GM18505 (cell line): ENCODE results near the gene DDC.
"Not testable (repeated sequence)": the region's sequence is repeated elsewhere in the genome, so short reads cannot be mapped to it uniquely, and the experiment has no call there.

ENCODE experiments used
- ATAC-seq: cut with Tn5 transposase; IDR thresholded peaks from one replicate; pipeline ENCODE4 v1.9.1; 2021; ENCODE audit not compliant: unreplicated experiment
- POLR2A ChIP-seq: IDR thresholded peaks from 4 replicates; pipeline ENCODE4 v1.6.1; 2011; ENCODE audit warnings: borderline replicate concordance; ENCODE audit not compliant: insufficient read depth, insufficient read length; ENCODE audit errors: extremely low read depth

Gene DDC

DNA sequence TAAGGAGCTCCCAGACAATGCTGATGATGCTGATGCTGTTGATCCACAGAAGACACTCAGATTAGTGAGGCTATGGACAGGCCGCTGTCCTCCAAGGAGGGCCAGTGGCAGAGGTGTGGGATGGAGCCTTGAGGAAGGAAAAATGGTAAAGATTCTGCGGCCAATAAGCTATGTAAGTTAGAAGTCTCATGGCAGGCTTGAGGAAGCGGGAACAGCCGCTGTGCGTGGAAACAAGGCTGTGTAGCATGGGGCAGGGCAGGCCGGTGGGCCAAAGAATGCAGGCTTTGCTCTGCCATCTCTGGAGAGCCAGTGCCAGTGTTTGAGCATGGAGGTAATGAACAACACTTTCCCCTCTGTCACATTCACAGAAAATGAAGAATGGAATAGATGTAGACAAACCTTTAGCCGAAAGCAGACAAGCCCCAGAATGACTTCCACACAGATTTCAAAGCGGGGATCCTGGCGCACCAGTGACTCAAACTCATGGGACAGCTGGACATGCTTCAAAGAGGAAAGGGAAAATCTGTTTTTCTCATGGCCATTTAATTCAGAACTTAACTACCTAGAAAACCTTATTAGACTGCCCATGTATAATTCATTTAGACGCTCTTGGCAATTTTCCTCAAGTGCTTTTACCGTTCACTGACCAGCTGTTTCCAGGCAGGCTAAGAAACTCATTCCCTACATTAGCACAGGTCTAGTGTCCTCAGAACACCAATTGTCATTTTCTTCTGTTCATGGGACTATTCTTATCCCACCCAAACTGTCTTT, 98.2 kb downstream of the DDC start:
- no peak for TF ChIP-seq POLR2A
- ATAC-seq: no peak

DNA sequence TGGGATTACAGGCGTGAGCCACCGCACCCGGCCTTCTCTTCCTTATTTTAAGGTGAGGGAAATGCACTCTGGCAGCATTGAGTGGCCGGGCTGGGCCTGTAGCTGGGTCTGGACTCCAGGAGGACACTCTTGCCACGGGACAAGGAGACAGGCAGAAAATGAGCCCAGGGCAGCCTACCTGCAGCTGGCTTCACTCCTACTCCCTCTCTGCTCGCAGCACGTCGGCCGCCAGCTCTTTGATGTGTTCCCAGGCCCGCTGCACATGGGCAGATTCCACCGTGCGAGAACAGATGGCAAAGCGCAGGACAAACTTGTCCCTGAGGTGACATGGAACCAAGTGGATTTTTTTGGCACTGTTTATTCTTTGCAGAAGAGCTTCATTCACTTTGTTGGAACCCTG, 102.2 kb downstream of the DDC start:
- no peak for ATAC-seq
- TF ChIP-seq POLR2A: no peak

DNA sequence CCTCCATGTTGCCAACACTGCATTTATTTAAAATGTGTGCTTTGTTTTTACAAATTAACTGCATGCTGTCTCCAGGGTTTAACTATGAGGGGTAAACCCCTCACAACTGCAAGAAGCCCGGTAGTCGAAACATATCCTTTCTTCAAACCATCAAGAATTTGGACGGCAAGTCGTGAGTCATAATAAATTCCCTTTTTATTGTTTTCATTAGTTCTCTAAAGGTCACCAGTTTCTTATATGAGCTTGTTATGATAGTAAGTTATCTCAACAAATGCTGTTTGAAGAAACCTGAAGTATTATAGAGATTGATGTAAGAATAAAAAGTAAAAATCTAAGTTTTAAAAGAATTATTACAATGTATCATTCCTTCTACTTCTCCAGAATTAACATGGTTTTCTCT, 102.8 kb downstream of the DDC start:
- TF ChIP-seq POLR2A: no peak
- no peak for ATAC-seq

DNA sequence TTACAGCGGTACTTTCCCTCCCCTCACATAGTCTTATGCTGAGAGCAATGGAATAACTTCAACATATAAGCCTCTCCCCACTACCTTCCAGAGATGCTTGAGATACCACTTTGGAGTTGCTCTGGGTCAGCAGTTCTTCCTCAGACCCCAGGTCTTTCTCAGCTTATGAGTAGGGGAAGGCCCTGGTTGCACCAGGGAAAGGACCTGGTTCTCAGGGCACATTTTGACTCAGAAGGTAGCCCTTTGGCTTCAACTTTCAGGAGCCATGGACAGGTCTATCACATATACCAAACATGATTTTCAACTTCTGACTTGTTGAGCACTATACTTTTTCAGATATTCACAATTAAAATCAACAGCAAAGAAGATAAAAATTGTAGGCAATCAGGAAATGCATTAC, 103.5 kb downstream of the DDC start:
- TF ChIP-seq POLR2A: no peak
- no peak for ATAC-seq

DNA sequence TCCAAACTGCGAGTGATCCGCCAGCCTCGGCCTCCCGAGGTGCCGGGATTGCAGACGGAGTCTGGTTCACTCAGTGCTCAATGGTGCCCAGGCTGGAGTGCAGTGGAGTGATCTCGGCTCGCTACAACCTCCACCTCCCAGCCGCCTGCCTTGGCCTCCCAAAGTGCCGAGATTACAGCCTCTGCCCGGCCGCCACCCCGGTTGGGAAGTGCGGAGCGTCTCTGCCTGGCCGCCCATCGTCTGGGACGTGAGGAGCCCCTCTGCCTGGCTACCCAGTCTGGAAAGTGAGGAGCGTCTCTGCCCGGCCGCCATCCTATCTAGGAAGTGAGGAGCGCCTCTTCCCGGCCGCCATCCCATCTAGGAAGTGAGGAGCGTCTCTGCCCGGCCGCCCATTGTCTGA, 106.0 kb downstream of the DDC start:
- not testable (repeated sequence) for ATAC-seq

DNA sequence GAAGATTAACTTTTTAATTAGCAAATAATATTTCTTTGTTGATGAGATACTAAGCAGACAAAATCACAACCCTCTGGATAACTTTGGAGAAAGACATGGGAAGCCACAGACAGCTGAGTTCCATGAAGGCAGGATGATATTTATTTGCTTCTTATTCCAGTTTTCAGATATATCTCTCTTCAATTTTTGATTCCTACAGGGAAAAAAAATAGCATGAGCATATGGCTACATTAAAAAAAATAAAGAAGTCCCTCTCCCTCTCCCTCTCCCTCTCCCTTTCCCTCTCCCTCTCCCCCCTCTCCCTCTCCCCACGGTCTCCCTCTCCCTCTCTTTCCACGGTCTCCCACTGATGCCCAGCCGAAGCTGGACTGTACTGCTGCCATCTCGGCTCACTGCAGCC, 106.6 kb downstream of the DDC start:
- ATAC-seq: not testable (repeated sequence)

DNA sequence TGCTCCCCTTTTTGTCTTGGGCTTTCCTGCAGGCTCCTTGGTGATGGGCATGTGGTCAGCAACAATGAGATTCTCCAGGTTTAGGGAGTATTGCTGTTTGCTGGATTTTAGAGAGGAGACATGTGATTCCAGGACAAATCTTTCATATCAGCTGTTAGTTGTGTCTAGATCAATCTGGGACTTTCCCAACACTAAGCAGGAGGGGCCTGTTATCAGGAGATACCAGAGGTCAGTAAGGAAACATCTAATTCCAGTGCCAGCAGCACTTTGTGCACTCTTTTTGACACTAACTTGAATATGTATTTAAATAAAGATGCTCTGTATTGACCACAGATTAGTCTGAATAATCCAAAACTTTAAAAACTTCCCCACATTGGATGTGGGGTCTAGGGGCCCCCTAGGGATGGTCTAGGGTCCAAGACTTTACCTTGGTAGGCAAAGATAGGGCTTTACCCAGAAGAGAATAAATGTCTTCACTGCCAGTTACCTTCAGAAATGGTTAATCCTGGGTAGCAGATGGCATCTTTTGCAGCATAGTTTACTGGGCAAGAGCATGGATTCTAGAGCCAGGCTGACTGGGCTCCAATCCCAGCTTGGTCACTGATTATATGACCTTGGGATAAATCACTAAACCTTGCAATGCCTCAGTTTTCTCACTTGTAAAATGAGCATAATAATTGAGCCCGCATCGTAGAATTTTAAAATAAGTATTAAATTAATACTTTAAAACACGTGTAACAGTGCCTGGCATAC, 108.7 kb downstream of the DDC start:
- TF ChIP-seq POLR2A: no peak
- ATAC-seq: no peak

DNA sequence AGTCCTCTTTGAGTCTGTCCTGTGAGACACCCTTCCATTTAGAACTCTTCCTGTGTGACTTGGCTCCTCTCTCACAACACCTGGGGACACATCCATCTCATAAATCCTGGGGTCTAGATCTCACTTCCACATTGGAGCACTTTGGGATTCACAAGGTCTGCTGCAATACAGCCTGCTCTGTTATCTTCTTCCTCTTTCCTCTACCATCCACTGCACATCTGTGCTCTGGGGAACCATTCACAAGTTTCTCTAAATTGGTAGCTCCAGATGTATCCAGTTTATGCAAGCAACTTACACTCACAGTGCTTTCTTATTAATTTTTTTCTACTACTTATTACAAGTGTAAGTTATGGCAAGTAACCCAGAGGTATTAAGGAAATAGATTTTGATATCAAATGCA, 109.5 kb downstream of the DDC start:
- TF ChIP-seq POLR2A: no peak
- no peak for ATAC-seq

DNA sequence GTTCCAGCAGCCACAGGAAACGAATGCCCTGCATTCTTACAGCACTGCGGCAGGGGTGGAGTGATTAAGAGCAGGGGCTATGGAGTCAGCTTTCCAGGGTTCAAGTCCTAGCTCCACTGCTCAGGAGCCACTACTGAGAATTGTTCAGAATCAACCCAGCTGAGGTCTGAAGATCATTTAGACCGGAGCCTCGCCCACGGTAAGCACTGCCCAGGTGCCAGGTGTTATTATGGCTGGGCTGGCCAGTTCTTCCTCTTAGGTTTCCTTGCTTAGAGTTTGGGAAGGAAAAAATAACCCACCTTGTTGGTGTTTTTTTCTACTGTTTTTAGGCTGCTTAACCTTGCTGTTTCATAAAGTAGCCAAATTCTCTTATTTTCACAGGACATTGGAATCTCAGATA, 110.2 kb downstream of the DDC start:
- no peak for TF ChIP-seq POLR2A

DNA sequence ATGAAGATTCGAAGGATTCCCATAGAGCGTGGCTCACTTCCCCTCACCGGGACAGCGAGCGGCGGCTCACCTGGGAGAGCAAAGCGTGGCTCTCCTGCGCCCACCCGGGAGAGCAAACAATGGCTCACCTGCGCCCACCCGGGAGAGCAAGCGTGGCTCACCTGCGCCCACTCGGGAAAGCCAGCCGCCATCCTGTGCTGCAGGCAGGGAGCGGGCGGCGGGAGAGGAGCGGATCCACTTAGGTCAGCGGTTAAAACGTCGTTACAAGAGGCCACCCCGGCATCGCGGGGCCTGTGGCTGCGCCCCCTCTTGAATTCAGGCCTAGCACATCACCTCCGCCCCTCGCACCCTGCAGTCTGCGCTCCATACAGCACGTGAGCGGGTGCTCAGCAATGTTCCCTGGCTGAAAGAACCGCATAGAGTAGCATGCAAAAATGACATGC, 114.6 kb downstream of the DDC start:
- peak; percentile 4 for ATAC-seq
- no peak for TF ChIP-seq POLR2A

More for the DNA sequence above, 110.2 kb downstream of the DDC start:
- no peak for ATAC-seq

DNA sequence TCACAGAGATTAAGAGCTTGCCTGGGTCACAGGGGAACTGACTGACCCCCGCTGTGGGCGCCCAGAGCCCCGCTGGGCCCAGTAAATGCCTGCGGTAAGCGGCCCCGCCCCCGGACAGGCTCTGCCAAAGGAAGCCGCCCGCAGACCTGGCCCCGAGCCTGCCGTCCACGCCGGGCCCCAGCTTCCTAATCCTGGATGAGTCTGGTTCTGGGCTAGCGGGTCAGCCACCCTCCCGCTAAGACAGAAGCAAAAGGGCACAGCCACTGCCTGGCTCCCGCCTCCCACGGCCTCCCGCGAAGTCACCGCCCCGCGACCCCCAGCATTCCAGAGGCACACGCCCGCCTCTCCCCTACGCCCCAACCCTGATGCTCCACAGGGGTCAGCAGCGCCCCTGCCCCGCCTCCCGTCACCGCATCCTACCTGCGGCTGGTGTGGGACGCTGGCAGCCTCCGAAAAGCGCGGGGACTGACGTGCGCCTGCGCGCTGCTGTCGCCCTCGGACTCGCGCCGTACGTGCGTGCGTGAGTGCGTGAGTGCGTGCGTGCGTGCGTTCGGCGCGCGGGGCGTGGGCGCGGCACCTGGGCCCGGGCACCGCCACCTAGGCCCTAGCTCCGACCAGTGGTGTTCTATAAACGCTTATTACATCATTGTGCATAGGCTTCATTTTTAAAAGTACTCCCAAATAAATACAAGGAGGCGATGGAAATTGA, 115.2 kb downstream of the DDC start, which contains the start of gene FIGNL1:
Gene FIGNL1, minus strand, starts transcription at position 470 of the 709 bp plus-strand sequence. CDS start 3,063 bp downstream, outside the sequence.
- TF ChIP-seq POLR2A: peak; percentile 84

DNA sequence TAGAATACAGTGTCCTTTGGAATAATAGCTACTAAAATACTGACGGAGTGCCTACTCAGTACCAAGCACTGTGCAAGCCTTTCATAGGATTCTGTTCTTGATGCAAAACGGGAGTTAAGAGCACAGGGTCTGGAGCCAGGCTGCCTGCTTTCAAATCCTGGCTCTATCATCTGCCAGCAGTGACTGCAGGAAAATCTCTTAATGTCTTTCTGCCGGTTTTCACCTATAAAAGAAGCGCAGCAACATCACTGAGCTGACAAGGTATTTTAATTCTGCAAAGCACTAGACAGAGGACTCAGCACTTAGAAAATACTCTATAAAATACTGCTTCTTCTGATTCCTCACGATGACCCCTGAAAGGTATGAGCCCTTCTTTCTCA, 115.7 kb downstream of the DDC start:
- ATAC-seq: no peak
- no peak for TF ChIP-seq POLR2A

More for the DNA sequence above, 115.2 kb downstream of the DDC start, which contains the start of gene FIGNL1:
- peak; percentile 83 for ATAC-seq

DNA sequence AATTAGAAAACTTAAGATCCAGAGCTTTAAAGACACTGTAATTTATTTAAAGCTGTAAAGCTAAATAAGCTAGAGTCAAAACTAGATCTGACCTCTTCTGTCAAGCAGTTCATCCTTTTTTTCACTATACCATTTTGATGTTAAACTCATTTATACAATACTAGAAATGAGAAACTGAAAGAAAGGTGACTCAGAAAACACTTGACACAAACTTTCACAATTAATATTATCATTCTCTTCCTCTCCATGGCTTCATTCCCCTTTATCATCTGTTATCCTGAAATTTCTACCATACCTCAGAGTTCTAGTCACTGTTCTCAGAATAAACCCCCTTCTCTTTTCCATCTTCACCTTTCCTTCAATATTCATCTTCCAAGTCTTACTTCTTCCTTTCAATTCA, 116.4 kb downstream of the DDC start:
- no peak for ATAC-seq
- TF ChIP-seq POLR2A: no peak
